ENCODE data around the gene GRAMD1B. TPM values are rescaled to one million over a fixed set of nuclear protein-coding genes. Genes with fewer than 3 reads are reported as not detected.

The GRAMD1B gene
- total RNA-seq, 4 donors from 2014 or later, result 2.1 to 7.8 (median 3.2) TPM

GRCh38 chr11:123472236-123472935, 42.3 kb downstream of the GRAMD1B start:
- Histone ChIP-seq H3K9me3 (no peaks in the 10 kb centered on the region), H3K4me3 (no peak overlapping the region), H3K27me3 (no peaks in the 10 kb centered on the region), H3K36me3 (no peaks in the 10 kb centered on the region), H3K27ac (no peak overlapping the region), H3K4me1 (peaks cover 0 to 8% of the 10 kb centered on the region in 2 donors)
- no peak for TF ChIP-seq POLR2A (IDR thresholded peaks at IDR 0.05)
- TF ChIP-seq, protein P1, sequence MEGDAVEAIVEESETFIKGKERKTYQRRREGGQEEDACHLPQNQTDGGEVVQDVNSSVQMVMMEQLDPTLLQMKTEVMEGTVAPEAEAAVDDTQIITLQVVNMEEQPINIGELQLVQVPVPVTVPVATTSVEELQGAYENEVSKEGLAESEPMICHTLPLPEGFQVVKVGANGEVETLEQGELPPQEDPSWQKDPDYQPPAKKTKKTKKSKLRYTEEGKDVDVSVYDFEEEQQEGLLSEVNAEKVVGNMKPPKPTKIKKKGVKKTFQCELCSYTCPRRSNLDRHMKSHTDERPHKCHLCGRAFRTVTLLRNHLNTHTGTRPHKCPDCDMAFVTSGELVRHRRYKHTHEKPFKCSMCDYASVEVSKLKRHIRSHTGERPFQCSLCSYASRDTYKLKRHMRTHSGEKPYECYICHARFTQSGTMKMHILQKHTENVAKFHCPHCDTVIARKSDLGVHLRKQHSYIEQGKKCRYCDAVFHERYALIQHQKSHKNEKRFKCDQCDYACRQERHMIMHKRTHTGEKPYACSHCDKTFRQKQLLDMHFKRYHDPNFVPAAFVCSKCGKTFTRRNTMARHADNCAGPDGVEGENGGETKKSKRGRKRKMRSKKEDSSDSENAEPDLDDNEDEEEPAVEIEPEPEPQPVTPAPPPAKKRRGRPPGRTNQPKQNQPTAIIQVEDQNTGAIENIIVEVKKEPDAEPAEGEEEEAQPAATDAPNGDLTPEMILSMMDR (IDR thresholded peaks at IDR 0.05 in 4 of 5, conservative IDR thresholded peaks at IDR 0.05 in 1 of 5), result no peak
- in situ Hi-C loops (cut with MboI; ENCODE audit: low sequenced_read_pairs in 4 of 4), result loop anchor here in 1 of 4 donors (10.0 kb wide), 1 partner anchor 168 kb away; no protein-coding TSS in a partner anchor
- no peak for ATAC-seq
- intact Hi-C loops (cut with DNase I; ENCODE audit: low total_unique reads), result no loop called here
- DNase-seq, result no peak

- intact Hi-C loops (cut with DNase I; ENCODE audit: low total_unique reads), result loop anchor here (1.0 kb wide), 1 partner anchor 46 kb away; no protein-coding TSS in a partner anchor
- H3K4me1 ChIP-seq, result peaks cover 0 to 8% of the 10 kb centered on the region in 2 donors
- no peaks in the 10 kb centered on the region for H3K9me3 ChIP-seq
- ATAC-seq, result no peak
- no peak for DNase-seq
- no peak overlapping the region for H3K4me3 ChIP-seq
- no peak overlapping the region for H3K27ac ChIP-seq
- H3K36me3 ChIP-seq, result no peaks in the 10 kb centered on the region
- no peak for TF ChIP-seq POLR2A (IDR thresholded peaks at IDR 0.05)
- TF ChIP-seq, protein P1 (IDR thresholded peaks at IDR 0.05 in 4 of 5, conservative IDR thresholded peaks at IDR 0.05 in 1 of 5), result no peak
- in situ Hi-C loops (cut with MboI; ENCODE audit: low sequenced_read_pairs in 4 of 4), result loop anchor here in 1 of 4 donors (10.0 kb wide), 1 partner anchor 169 kb away; no protein-coding TSS in a partner anchor
- H3K27me3 ChIP-seq, result no peaks in the 10 kb centered on the region
These were observed 44.0 kb downstream of the GRAMD1B start for GRCh38 chr11:123473941-123474677.

- H3K27ac ChIP-seq, result no peak overlapping the region
- intact Hi-C loops (cut with DNase I; ENCODE audit: low total_unique reads), result loop anchor here (1.0 kb wide), 1 partner anchor 47 kb away; no protein-coding TSS in a partner anchor
- DNase-seq, result no peak
- TF ChIP-seq, protein P1 (IDR thresholded peaks at IDR 0.05 in 4 of 5, conservative IDR thresholded peaks at IDR 0.05 in 1 of 5), result no peak
- TF ChIP-seq POLR2A (IDR thresholded peaks at IDR 0.05), result no peak
- H3K9me3 ChIP-seq, result no peaks in the 10 kb centered on the region
- ATAC-seq, result no peak
- H3K36me3 ChIP-seq, result no peaks in the 10 kb centered on the region
- H3K27me3 ChIP-seq, result no peaks in the 10 kb centered on the region
- in situ Hi-C loops (cut with MboI; ENCODE audit: low sequenced_read_pairs in 4 of 4), result loop anchor here (5.0 to 10.0 kb wide), 3 partner anchors 68 to 173 kb away; no protein-coding TSS in a partner anchor
- H3K4me3 ChIP-seq, result no peak overlapping the region
- H3K4me1 ChIP-seq, result peaks cover 0 to 8% of the 10 kb centered on the region in 2 donors
These were observed 44.9 kb downstream of the GRAMD1B start for GRCh38 chr11:123474994-123475393.

DNA sequence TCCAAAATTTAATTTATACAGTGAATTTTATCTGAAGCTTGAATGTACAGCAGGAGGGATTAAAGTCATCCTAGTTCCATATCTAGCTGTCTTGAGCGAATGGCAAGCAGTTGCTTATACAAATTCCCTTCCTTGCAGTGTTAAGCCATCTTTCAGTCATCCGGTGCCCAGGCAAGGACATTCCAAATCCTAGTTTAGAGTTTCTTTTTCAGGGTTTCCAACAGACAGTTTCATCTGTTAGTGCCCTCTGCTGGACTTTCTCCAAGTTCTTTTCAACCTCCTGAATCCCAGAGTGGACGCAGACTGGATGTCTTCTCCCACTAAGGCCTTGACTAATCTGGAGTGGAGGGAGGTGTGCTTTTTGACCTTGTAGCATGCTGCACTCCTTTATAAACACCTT, 45.4 kb downstream of the GRAMD1B start:
- no peak overlapping the region for H3K4me3 ChIP-seq
- no peak overlapping the region for H3K27ac ChIP-seq
- intact Hi-C loops (cut with DNase I; ENCODE audit: low total_unique reads), result no loop called here
- no peaks in the 10 kb centered on the region for H3K27me3 ChIP-seq
- ATAC-seq (no peak), DNase-seq (no peak)
- in situ Hi-C loops (cut with MboI; ENCODE audit: low sequenced_read_pairs in 4 of 4), result loop anchor here (5.0 to 10.0 kb wide), 3 partner anchors 68 to 173 kb away; no protein-coding TSS in a partner anchor
- TF ChIP-seq, protein P1 (IDR thresholded peaks at IDR 0.05 in 4 of 5, conservative IDR thresholded peaks at IDR 0.05 in 1 of 5), result no peak
- TF ChIP-seq POLR2A (IDR thresholded peaks at IDR 0.05), result no peak
- H3K9me3 ChIP-seq, result no peaks in the 10 kb centered on the region
- H3K4me1 ChIP-seq, result peaks cover 0 to 8% of the 10 kb centered on the region in 2 donors
- no peaks in the 10 kb centered on the region for H3K36me3 ChIP-seq

Measured in gastrocnemius medialis (tissue), 4 donors.